Vagina (tissue), 2 donors: ENCODE measurements around the gene CCHCR1. TPM values are rescaled to one million over a fixed set of nuclear protein-coding genes. Genes with fewer than 3 reads are reported as not detected.

Experiments
- DNase-seq, 2 donors: peaks; one replicate each; pipeline ENCODE4 v3.0.0-alpha.2; 2017; ENCODE audit errors: extremely low spot score in 2 of 2
- H3K27ac ChIP-seq: fragments of 200-600 bp; sonication (generic); one replicate; pipeline ENCODE4 v1.5.1; 2019
- H3K27me3 ChIP-seq: fragments of 200-600 bp; sonication (generic); one replicate; pipeline ENCODE4 v1.5.1; 2019
- H3K36me3 ChIP-seq, 2 donors: fragments of 200-600 bp; sonication (generic); one replicate each; pipeline ENCODE4 v1.5.1; 2017 to 2019
- H3K4me1 ChIP-seq: fragments of 200-600 bp; sonication (generic); one replicate; pipeline ENCODE4 v1.5.1; 2019
- H3K4me3 ChIP-seq, 2 donors: fragments of 200-600 bp; sonication (generic); 1 replicate in 1 of 2; 2 replicates in 1 of 2; pipeline ENCODE4 v1.5.1; 2016 to 2019
- H3K9me3 ChIP-seq: fragments of 200-600 bp; sonication (generic); one replicate; pipeline ENCODE4 v1.5.1; 2019
- POLR2A ChIP-seq, 2 donors: fragments of 450-650 bp; IDR thresholded peaks; one replicate each; pipeline ENCODE4 v1.6.1; 2017; ENCODE audit warnings: antibody characterized with exemption in 2 of 2, mild to moderate bottlenecking in 2 of 2, moderate library complexity in 2 of 2
- POLR2AphosphoS5 ChIP-seq, 2 donors: sonication (generic); formaldehyde crosslinking; IDR thresholded peaks; one replicate each; pipeline ENCODE4 v1.9.0; 2017; ENCODE audit warnings: antibody characterized with exemption in 2 of 2, mild to moderate bottlenecking in 2 of 2, low read depth in 1 of 2; ENCODE audit not compliant: insufficient read depth in 1 of 2
- intact Hi-C: fragments of 100-400 bp; cut with DNase I; formaldehyde crosslinking; loops from one replicate; pipeline ENCODE4 v1.15.1; 2023
- total RNA-seq: library from RNA; depleted of rRNA; stranded (reverse); fragments of >200 nt; gene quantifications from one replicate; pipeline ENCODE4 v1.2.3, GENCODE V29; 2016
- TF ChIP-seq, protein P1 (sequence below), 3 experiments: fragments of 450-650 bp in 2 of 3; fragments of 200-600 bp in 1 of 3; sonication (generic) in 1 of 3; IDR thresholded peaks; one replicate each; pipeline ENCODE4 v1.5.1; 2017 to 2019; ENCODE audit warnings: antibody characterized with exemption in 3 of 3, mild to moderate bottlenecking in 2 of 3, moderate library complexity in 2 of 3

Gene CCHCR1
- total RNA-seq, 1 donor from 2014 or later = 21.9 TPM

DNA sequence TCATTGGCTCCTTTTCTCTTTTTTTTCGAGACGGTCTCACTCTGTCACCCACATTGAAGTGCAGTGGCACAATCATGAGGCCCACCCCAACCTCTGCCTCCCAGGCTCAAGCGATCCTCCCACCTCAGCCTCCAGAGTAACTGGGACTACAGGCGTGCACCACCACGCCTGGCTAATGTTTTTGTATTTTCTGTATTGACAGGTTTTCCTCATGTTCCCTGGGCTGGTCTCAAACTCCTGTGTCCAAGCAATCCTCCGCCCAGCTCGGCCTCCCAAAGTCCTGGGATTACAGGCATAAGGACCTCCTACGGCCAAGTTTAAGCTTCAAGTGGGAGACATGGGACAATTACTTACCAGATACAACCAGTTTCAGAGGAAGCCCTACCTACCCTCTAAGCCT, 22.3 kb upstream of the CCHCR1 start:
- peak overlapping the region in 1 of 2 donors; percentile 32 for H3K4me3 ChIP-seq
- H3K27ac ChIP-seq = no peak overlapping the region
- TF ChIP-seq, protein P1, sequence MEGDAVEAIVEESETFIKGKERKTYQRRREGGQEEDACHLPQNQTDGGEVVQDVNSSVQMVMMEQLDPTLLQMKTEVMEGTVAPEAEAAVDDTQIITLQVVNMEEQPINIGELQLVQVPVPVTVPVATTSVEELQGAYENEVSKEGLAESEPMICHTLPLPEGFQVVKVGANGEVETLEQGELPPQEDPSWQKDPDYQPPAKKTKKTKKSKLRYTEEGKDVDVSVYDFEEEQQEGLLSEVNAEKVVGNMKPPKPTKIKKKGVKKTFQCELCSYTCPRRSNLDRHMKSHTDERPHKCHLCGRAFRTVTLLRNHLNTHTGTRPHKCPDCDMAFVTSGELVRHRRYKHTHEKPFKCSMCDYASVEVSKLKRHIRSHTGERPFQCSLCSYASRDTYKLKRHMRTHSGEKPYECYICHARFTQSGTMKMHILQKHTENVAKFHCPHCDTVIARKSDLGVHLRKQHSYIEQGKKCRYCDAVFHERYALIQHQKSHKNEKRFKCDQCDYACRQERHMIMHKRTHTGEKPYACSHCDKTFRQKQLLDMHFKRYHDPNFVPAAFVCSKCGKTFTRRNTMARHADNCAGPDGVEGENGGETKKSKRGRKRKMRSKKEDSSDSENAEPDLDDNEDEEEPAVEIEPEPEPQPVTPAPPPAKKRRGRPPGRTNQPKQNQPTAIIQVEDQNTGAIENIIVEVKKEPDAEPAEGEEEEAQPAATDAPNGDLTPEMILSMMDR (IDR thresholded peaks at IDR 0.05) = no peak
- TF ChIP-seq POLR2A (IDR thresholded peaks at IDR 0.05) (no peak), POLR2AphosphoS5 (IDR thresholded peaks at IDR 0.05; ENCODE audit: insufficient read depth in 1 of 2, low read depth in 1 of 2) (no peak)
- H3K4me1 ChIP-seq = peaks cover 6% of the 10 kb centered on the region
- intact Hi-C loops = no loop called here
- H3K36me3 ChIP-seq = no peaks in the 10 kb centered on the region
- no peaks in the 10 kb centered on the region for H3K9me3 ChIP-seq
- no peak for DNase-seq
- no peaks in the 10 kb centered on the region for H3K27me3 ChIP-seq

DNA sequence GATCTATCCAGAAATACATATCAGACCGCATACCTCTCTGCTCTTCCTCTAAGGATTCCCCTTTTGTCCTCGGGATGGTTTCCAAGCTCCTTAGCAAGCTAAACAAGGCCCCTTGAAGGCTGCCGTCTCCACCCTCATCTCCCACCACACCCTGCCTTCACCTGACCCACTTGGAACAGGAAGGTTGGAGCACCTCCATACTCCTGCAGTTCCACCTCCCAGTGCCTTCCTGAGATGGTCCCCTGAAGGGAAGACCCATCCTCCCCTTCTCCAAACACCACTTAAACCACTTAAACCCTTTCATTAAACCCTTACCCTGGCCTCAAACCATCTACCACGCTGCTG, 21.4 kb upstream of the CCHCR1 start:
- Histone ChIP-seq H3K27me3 (no peaks in the 10 kb centered on the region), H3K4me3 (no peak overlapping the region), H3K36me3 (no peaks in the 10 kb centered on the region), H3K9me3 (no peaks in the 10 kb centered on the region), H3K27ac (no peak overlapping the region), H3K4me1 (peaks cover 6% of the 10 kb centered on the region)
- no peak for DNase-seq
- intact Hi-C loops = no loop called here
- TF ChIP-seq, protein P1 (IDR thresholded peaks at IDR 0.05) = no peak
- TF ChIP-seq POLR2A (IDR thresholded peaks at IDR 0.05) (no peak), POLR2AphosphoS5 (IDR thresholded peaks at IDR 0.05; ENCODE audit: insufficient read depth in 1 of 2, low read depth in 1 of 2) (no peak)

DNA sequence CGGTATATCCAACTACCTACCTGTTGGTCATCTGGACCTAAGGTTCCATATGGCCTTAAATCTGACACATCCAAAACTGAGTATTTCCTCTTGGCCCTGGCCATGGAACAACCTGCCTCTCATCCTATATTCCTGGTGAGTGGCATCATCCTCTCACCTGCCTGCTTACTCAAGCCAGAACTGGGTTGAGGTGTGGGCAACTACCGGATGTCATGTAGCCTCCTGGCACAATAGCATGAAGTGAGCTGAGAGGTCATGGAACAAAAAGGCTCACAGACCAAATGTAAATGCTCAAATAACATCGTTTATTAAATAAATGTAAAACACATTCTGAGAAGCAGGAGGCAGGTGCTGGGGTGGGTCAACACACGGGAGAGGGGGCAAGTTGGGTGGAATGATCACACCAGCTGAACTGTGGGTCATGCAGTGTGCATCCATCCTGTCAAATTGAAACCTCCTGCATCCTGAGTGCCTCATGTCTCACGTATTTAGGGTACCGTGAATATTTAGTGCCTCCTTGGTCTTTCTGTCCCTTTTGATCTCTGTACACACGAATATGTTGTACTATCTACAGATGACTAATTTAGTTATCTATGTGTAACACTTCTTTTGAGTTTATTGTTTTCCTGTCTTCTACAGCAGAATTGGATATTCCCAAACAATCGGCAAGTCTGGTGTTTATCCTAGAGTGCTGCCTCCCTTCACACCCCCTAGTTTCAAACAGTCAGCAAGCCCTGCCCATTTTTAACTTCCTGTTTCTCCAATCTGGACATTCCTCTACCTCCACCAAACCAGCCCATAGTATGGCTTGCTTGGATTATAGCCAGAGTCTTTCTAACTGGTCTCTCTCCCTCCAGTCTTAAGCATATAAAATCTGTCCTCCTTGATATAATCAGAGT, 20.8 kb upstream of the CCHCR1 start:
- Histone ChIP-seq H3K9me3 (no peaks in the 10 kb centered on the region), H3K27ac (no peak overlapping the region), H3K36me3 (no peaks in the 10 kb centered on the region), H3K27me3 (no peaks in the 10 kb centered on the region), H3K4me3 (no peak overlapping the region), H3K4me1 (peaks cover 6% of the 10 kb centered on the region)
- intact Hi-C loops = no loop called here
- no peak for DNase-seq
- TF ChIP-seq POLR2AphosphoS5 (IDR thresholded peaks at IDR 0.05; ENCODE audit: insufficient read depth in 1 of 2, low read depth in 1 of 2) (no peak), POLR2A (IDR thresholded peaks at IDR 0.05) (no peak)
- TF ChIP-seq, protein P1 (IDR thresholded peaks at IDR 0.05) = no peak

DNA sequence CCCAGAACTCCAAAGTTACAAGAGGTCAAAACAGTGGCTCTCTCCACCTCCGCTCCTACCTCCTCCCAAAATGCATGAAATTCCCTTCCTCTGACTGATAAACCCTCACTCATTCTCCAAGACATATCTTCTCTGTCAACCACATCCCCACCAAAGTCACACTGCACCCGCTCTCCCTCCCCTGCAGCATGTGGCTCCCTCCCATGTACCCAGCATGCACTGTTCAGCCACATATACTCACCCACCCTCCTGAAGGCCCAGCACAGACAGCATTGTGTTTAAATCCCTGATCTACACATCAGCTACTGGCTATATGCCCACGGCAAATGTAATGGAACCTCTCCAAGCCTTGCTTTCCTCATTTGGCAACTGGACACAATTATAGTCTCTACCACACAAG, 18.4 kb upstream of the CCHCR1 start:
- no peaks in the 10 kb centered on the region for H3K36me3 ChIP-seq
- no peak overlapping the region for H3K27ac ChIP-seq
- DNase-seq = no peak
- peaks cover 6% of the 10 kb centered on the region for H3K4me1 ChIP-seq
- no peak for TF ChIP-seq POLR2AphosphoS5 (IDR thresholded peaks at IDR 0.05; ENCODE audit: insufficient read depth in 1 of 2, low read depth in 1 of 2)
- no peak for TF ChIP-seq POLR2A (IDR thresholded peaks at IDR 0.05)
- TF ChIP-seq, protein P1 (IDR thresholded peaks at IDR 0.05) = no peak
- H3K27me3 ChIP-seq = no peaks in the 10 kb centered on the region
- no peaks in the 10 kb centered on the region for H3K9me3 ChIP-seq
- intact Hi-C loops = no loop called here
- H3K4me3 ChIP-seq = no peak overlapping the region

DNA sequence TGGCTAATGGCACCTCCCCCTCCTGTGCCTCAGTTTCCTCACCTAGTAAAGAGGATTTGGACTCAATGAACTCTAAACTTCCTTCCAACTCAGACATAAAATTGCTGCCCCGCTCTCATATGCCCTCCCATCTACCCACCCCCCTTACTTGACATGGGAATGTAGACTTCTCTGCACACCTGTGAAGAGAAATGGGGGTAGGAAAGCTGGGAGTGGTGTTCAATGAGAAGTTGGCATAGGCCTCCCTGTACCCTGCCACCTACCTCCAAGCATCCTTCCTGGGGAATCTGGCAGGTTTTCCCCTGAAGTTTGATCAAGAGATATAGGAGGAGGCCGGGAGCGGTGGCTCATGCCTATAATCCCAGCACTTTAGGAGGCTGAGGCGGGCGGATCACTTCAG, 16.8 kb upstream of the CCHCR1 start:
- intact Hi-C loops = no loop called here
- Histone ChIP-seq H3K9me3 (no peaks in the 10 kb centered on the region), H3K36me3 (no peaks in the 10 kb centered on the region), H3K4me1 (peaks cover 6% of the 10 kb centered on the region), H3K27ac (no peak overlapping the region), H3K4me3 (no peak overlapping the region), H3K27me3 (no peaks in the 10 kb centered on the region)
- DNase-seq = no peak
- no peak for TF ChIP-seq POLR2A (IDR thresholded peaks at IDR 0.05)
- TF ChIP-seq, protein P1 (IDR thresholded peaks at IDR 0.05) = no peak
- no peak for TF ChIP-seq POLR2AphosphoS5 (IDR thresholded peaks at IDR 0.05; ENCODE audit: insufficient read depth in 1 of 2, low read depth in 1 of 2)
